HepG2 (cell line): ENCODE measurements around the gene ANKRD17. TPM values are rescaled to one million over a fixed set of nuclear protein-coding genes. Genes with fewer than 3 reads are reported as not detected.

Experiments
- ATAC-seq: fragments of 200-7000 bp; cut with Tn5 transposase; 3 replicates; pipeline ENCODE4 v1.9.1; 2020; ENCODE audit warnings: mild to moderate bottlenecking, moderate library complexity
- BruUV-seq: library from RNA; stranded (reverse); fragments of 400-500 nt; replicated peaks from 2 replicates; lab custom pipeline; 2021; lab: Mats Ljungman, UMichigan
- CTCF ChIA-PET: fragments of 300-600 bp; formaldehyde crosslinking; extraction: SDS; loops from one replicate; lab custom pipeline; 2021; ENCODE audit warnings: low total read pairs, inconsistent platforms, low intra/inter-chr PET ratio; lab: Yijun Ruan, JAX
- POLR2A ChIA-PET: fragments of 350-600 bp; sonication (Branson Sonifier 250); formaldehyde crosslinking; loops from one replicate; lab custom pipeline; 2020; ENCODE audit warnings: antibody characterized with exemption, inconsistent platforms; lab: Yijun Ruan, JAX
- DNase-seq: peaks from one replicate; pipeline ENCODE4 v3.0.0-alpha.2; 2015; ENCODE audit warnings: low spot score
- FAIRE-seq: peaks from 3 replicates; lab custom pipeline; 2011; peaks lifted over from hg19 to GRCh38; lab: Jason Lieb, UNC
- H2AFZ ChIP-seq: one replicate; pipeline ENCODE4 v1.6.1; 2011; ENCODE audit warnings: low read length, inconsistent platforms
- H3K27ac ChIP-seq: fragments of 300-600 bp; 3 replicates; pipeline ENCODE4 v1.8.0; 2011; ENCODE audit warnings: mixed run types, mild to moderate bottlenecking, mixed read lengths, low read length, inconsistent platforms; ENCODE audit not compliant: insufficient read depth; ENCODE audit errors: extremely low read length
- H3K27me3 ChIP-seq, 2 experiments: fragments of 200-600 bp in 1 of 2; 2 replicates in 1 of 2; 3 replicates in 1 of 2; pipeline versions ENCODE4 v1.6.0 to v1.8.0; 2011; ENCODE audit warnings: low read length in 2 of 2, mild to moderate bottlenecking in 2 of 2, moderate library complexity in 2 of 2, inconsistent platforms in 1 of 2; ENCODE audit not compliant: insufficient read depth in 2 of 2, control insufficient read depth in 1 of 2
- H3K36me3 ChIP-seq, 2 experiments: fragments of 200-600 bp in 1 of 2; replicated peaks in 1 of 2; 2 replicates in 1 of 2; 3 replicates in 1 of 2; pipeline versions ENCODE4 v1.5.1 to v1.8.0; 2011; ENCODE audit warnings: low read length in 2 of 2, inconsistent platforms in 1 of 2; ENCODE audit not compliant: insufficient read depth in 2 of 2, control insufficient read depth in 1 of 2
- H3K4me1 ChIP-seq: 2 replicates; pipeline ENCODE4 v1.5.1; 2012; ENCODE audit warnings: low read length, inconsistent platforms; ENCODE audit not compliant: insufficient read depth
- H3K4me2 ChIP-seq: 2 replicates; pipeline ENCODE4 v1.6.0; 2011; ENCODE audit warnings: low read depth, low read length, inconsistent platforms
- H3K4me3 ChIP-seq, 3 experiments: fragments of 200-600 bp in 1 of 3; sonication (generic), shearing (Covaris generic) in 1 of 3; replicated peaks in 1 of 3; 2 replicates each; pipeline ENCODE4 v1.5.1; 2011 to 2016; ENCODE audit warnings: low read length in 3 of 3, inconsistent platforms in 2 of 3, low read depth in 2 of 3, mild to moderate bottlenecking in 2 of 3, control low read depth in 1 of 3, mixed read lengths in 1 of 3; ENCODE audit not compliant: insufficient read depth in 1 of 3
- H3K79me2 ChIP-seq: one replicate; pipeline ENCODE4 v1.6.1; 2011; ENCODE audit warnings: low read length, inconsistent platforms; ENCODE audit not compliant: insufficient read depth
- H3K9ac ChIP-seq: 2 replicates; pipeline ENCODE4 v1.6.0; 2011; ENCODE audit warnings: mild to moderate bottlenecking, low read depth, low read length, inconsistent platforms; ENCODE audit not compliant: insufficient read depth
- H3K9me3 ChIP-seq: 2 replicates; pipeline ENCODE4 v1.5.1; 2012; ENCODE audit warnings: mild to moderate bottlenecking, low read length
- H4K20me1 ChIP-seq: 2 replicates; pipeline ENCODE4 v1.6.0; 2011; ENCODE audit warnings: inconsistent platforms, mild to moderate bottlenecking, low read length, moderate library complexity; ENCODE audit not compliant: insufficient read depth
- MAFF ChIP-seq: IDR thresholded peaks from 2 replicates; pipeline ENCODE4 v1.6.1; 2011; ENCODE audit warnings: low read depth, low read length, improper control_type of control experiment
- MAFK ChIP-seq, 2 experiments: IDR thresholded peaks in 1 of 2; conservative IDR thresholded peaks in 1 of 2; 2 replicates each; pipeline ENCODE4 v1.6.1; 2011; ENCODE audit warnings: improper control_type of control experiment in 2 of 2, low read length in 2 of 2
- MXD3 ChIP-seq: IDR thresholded peaks from 2 replicates; pipeline ENCODE4 v1.6.1; 2016; ENCODE audit warnings: mild to moderate bottlenecking, missing biosample characterization, missing genetic modification reagents
- RBM22 ChIP-seq: fragments of 200-400 bp; formaldehyde crosslinking; optimal IDR thresholded peaks from 2 replicates; pipeline ENCODE3; 2017; ENCODE audit warnings: mild to moderate bottlenecking, low read length, moderate library complexity
- STAG1 ChIP-seq: sonication (generic); formaldehyde crosslinking; IDR thresholded peaks from 2 replicates; pipeline ENCODE4 v1.4.0; 2020; ENCODE audit warnings: missing genetic modification reagents
- ZKSCAN8 ChIP-seq: IDR thresholded peaks from 2 replicates; pipeline ENCODE4 v1.6.1; 2016; ENCODE audit warnings: borderline replicate concordance, missing genetic modification reagents, missing compliant biosample characterization
- WGBS: methylation state at CpG from one replicate; pipeline ENCODE4 v1.1.6; 2017; ENCODE audit warnings: low lambda C conversion rate; 5-methylcytosine and 5-hydroxymethylcytosine counted together
- in situ Hi-C: cut with HindIII; loops from 2 replicates; pipeline ENCODE4 v1.10.0; 2017; ENCODE audit warnings: low pct_unique_long_range_greater_than_20kb; ENCODE audit not compliant: extremely low pct_ligation_motif_present
- intact Hi-C: fragments of 100-400 bp; cut with micrococcal nuclease; formaldehyde crosslinking; loops from one replicate; pipeline ENCODE4 v1.10.0; 2022; ENCODE audit not compliant: unreplicated experiment
- polyA plus RNA-seq, 8 experiments: library from polyadenylated mRNA; depleted of rRNA in 3 of 8; stranded (reverse) in 7 of 8; unstranded in 1 of 8; fragments of >200 nt; fragmentation: Illumina TruSeq in 4 of 8; extraction: Trizol in 4 of 8; gene quantifications; 2 replicates each; pipeline versions ENCODE4 v1.2.1 to v1.2.3, GENCODE V29; 2011 to 2016; ENCODE audit warnings: low read depth in 4 of 8, missing spikeins in 1 of 8, mixed read lengths in 1 of 8; ENCODE audit not compliant: insufficient read depth in 1 of 8
- total RNA-seq, 5 experiments: library from RNA; depleted of rRNA; stranded (reverse); fragments of >200 nt; fragmentation: Illumina TruSeq; extraction: Trizol; gene quantifications; 2 replicates each; pipeline ENCODE4 v1.2.3, GENCODE V29; 2016; ENCODE audit warnings: low read depth in 1 of 5
- TF ChIP-seq, protein P1 (sequence below): sonication (generic); formaldehyde crosslinking; IDR thresholded peaks from 2 replicates; pipeline ENCODE4 v1.4.0; 2020; ENCODE audit warnings: mild to moderate bottlenecking, missing genetic modification reagents

ANKRD17 gene
- total and polyA plus RNA-seq, 2 of the 13 experiments (the other 11 are each of a cell fraction or from before 2014, with no cell fraction given): 55.7 to 61.1 TPM

GRCh38 chr4:73127839-73128453 is 130.7 kb downstream of the ANKRD17 start (continued):
- TF ChIP-seq, protein P1, sequence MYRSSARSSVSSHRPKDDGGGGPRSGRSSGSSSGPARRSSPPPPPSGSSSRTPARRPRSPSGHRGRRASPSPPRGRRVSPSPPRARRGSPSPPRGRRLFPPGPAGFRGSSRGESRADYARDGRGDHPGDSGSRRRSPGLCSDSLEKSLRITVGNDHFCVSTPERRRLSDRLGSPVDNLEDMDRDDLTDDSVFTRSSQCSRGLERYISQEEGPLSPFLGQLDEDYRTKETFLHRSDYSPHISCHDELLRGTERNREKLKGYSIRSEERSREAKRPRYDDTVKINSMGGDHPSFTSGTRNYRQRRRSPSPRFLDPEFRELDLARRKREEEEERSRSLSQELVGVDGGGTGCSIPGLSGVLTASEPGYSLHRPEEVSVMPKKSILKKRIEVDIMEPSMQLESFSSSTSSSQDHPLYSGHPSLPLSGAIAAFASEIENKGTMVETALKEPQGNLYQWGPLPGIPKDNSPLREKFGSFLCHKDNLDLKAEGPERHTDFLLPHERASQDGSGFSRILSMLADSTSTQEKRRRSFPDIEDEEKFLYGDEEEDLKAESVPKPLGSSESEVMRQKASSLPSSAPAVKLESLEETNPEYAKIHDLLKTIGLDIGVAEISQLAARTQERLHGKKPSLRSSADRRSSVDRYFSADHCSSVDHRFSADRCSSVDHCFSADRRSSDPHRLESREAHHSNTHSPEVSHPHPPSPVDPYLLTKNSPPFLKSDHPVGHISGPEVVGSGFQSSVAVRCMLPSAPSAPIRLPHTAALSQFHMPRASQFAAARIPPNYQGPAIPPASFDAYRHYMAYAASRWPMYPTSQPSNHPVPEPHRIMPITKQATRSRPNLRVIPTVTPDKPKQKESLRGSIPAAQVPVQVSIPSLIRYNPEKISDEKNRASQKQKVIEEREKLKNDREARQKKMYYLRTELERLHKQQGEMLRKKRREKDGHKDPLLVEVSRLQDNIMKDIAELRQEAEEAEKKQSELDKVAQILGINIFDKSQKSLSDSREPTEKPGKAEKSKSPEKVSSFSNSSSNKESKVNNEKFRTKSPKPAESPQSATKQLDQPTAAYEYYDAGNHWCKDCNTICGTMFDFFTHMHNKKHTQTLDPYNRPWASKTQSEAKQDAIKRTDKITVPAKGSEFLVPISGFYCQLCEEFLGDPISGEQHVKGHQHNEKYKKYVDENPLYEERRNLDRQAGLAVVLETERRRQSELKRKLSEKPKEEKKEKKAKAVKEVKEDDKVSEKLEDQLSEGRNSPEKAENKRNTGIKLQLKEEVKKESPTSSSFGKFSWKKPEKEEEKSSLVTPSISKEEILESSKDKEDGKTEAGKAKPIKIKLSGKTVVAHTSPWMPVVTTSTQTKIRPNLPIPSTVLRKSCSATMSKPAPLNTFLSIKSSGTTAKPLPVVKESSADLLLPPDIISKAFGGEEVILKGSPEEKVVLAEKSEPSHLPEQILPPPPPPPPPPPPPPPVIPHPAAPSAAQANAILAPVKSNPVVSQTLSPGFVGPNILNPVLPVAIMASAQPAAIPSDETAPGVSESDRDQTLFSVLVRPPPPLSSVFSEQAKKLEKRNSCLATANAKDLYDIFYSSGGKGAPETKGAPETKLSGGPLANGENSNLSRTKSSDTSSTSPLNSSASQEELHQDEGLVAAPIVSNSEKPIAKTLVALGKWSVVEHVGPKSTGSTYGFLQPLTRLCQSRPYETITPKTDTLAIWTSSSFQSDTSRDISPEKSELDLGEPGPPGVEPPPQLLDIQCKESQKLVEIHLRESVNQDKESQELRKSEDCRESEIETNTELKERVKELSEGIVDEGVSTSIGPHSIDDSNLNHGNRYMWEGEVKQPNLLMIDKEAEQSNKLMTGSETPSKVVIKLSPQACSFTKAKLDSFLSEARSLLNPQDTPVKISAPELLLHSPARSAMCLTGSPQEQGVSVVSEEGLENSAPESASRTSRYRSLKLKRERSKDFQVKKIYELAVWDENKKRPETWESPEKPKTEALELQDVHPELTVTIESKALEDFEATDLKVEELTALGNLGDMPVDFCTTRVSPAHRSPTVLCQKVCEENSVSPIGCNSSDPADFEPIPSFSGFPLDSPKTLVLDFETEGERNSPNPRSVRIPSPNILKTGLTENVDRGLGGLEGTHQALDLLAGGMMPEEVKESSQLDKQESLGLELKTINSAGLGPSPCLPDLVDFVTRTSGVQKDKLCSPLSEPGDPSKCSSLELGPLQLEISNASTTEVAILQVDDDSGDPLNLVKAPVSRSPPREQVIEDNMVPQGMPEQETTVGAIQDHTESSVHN (CRISPR knock-in tag): no peak
- peak; percentile 39 for TF ChIP-seq RBM22
- TF ChIP-seq STAG1 (CRISPR knock-in tag): 0 out of 2 replicates have a peak, but pooled peaks have one; percentile 4
- TF ChIP-seq ZKSCAN8: no peak

GRCh38 chr4:73109493-73109892 is 149.1 kb downstream of the ANKRD17 start:
- Histone ChIP-seq H3K27me3 (no peaks in the 10 kb centered on the region), H3K79me2 (peaks cover 2% of the 10 kb centered on the region), H3K36me3 (peaks cover 10 to 51% of the 10 kb centered on the region in 2 experiments), H3K4me3 (no peak overlapping the region), H2AFZ (no peak overlapping the region), H3K4me2 (no peak overlapping the region), H3K9ac (no peak overlapping the region), H4K20me1 (no peaks in the 10 kb centered on the region), H3K4me1 (peaks cover 7% of the 10 kb centered on the region), H3K27ac (no peak overlapping the region), H3K9me3 (no peaks in the 10 kb centered on the region)
- TF ChIP-seq MXD3 (CRISPR knock-in tag) (no peak), MAFK (conservative IDR thresholded peaks at IDR 0.05 in 1 of 2, IDR thresholded peaks at IDR 0.05 in 1 of 2; ENCODE audit: low read length in 2 of 2) (peak; percentile 64 to 84), MAFF (peak; percentile 75)
- in situ Hi-C loops (no loop called here), intact Hi-C loops (no loop called here)
- POLR2A ChIA-PET: no interaction called here
- CTCF ChIA-PET: no interaction called here
- 97% methylated on average over 4 of the region's 4 CpGs for WGBS
- TSS peak; percentile 15 for BruUV-seq
- ATAC-seq (no peak), FAIRE-seq (no peak), DNase-seq (no peak)
